Measurements from ENCODE around the gene F3.

The F3 gene

DNA sequence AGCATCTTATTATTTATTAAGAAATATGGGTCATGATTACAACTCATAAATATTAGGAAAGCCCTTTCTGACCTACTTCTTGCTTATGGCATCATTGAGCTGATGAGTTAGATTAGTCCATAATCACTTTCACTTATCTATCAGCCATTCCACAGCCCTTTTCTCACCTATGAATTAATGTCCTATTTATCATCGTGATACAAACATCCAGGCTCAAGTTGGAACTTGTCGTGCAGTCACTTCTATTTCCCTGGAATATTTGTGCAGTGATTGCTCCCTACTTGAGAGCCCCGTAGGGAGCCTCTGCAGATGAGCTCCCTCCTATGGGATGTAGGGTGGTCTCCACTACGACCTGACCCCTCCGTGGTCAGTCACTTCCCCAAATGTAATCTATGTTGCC, 8.1 kb upstream of the F3 start:
- DNase-seq (ENCODE audit: low read depth in 1 of 2, low spot score in 1 of 2), result no peak
- Histone ChIP-seq H3K4me3 (replicated peaks; ENCODE audit: insufficient read depth, low read length) (no peak overlapping the region), H3K27ac (replicated peaks) (no peak overlapping the region), H3K27me3 (ENCODE audit: insufficient read depth, poor library complexity, severe bottlenecking) (no peaks in the 10 kb centered on the region)
- TF ChIP-seq POLR2AphosphoS5 (IDR thresholded peaks at IDR 0.05; ENCODE audit: low read depth), result no peak
- TF ChIP-seq, protein P1, sequence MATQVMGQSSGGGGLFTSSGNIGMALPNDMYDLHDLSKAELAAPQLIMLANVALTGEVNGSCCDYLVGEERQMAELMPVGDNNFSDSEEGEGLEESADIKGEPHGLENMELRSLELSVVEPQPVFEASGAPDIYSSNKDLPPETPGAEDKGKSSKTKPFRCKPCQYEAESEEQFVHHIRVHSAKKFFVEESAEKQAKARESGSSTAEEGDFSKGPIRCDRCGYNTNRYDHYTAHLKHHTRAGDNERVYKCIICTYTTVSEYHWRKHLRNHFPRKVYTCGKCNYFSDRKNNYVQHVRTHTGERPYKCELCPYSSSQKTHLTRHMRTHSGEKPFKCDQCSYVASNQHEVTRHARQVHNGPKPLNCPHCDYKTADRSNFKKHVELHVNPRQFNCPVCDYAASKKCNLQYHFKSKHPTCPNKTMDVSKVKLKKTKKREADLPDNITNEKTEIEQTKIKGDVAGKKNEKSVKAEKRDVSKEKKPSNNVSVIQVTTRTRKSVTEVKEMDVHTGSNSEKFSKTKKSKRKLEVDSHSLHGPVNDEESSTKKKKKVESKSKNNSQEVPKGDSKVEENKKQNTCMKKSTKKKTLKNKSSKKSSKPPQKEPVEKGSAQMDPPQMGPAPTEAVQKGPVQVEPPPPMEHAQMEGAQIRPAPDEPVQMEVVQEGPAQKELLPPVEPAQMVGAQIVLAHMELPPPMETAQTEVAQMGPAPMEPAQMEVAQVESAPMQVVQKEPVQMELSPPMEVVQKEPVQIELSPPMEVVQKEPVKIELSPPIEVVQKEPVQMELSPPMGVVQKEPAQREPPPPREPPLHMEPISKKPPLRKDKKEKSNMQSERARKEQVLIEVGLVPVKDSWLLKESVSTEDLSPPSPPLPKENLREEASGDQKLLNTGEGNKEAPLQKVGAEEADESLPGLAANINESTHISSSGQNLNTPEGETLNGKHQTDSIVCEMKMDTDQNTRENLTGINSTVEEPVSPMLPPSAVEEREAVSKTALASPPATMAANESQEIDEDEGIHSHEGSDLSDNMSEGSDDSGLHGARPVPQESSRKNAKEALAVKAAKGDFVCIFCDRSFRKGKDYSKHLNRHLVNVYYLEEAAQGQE (IDR thresholded peaks at IDR 0.05; ENCODE audit: insufficient replicate concordance, low read depth), result no peak

DNA sequence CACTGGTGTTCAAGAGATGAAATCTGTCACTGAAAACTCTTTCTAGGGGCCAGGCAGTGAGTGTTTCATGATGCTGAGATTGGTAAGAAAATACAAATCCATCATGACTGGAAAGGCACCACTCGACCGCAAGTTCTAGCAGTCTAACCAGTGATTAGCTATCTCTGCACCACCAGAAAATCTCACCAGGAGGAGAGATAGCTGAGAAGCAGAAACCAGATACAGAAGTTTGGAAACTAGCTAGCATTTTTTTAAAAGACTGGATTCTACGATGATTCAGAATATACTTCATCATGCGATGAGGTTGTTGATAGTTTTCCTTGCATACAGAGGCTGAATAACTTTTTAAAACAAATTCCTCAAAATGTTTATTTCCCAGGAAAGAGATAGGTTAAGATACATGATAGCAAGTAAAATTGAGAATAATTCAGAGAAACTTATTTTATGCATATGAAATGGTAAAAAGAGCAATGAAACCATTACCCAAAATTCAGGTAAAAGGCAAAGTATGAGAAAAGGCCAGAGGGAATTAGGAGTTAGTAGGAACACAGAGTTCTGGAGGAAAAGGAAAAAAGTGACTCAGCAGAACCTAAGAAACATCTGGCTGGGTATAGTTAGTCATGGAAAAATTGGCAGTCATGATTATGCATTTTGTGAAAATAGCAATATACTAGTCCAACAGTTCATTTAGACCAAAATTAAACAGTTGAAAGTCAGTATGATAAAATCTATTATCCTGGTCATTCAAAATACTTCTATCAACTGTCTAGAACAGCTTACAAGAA, 3.3 kb upstream of the F3 start:
- H3K27me3 ChIP-seq (ENCODE audit: insufficient read depth, poor library complexity, severe bottlenecking), result no peaks in the 10 kb centered on the region
- no peak overlapping the region for H3K4me3 ChIP-seq (replicated peaks; ENCODE audit: insufficient read depth, low read length)
- DNase-seq (ENCODE audit: low read depth in 1 of 2, low spot score in 1 of 2), result no peak
- H3K27ac ChIP-seq (replicated peaks), result no peak overlapping the region
- TF ChIP-seq, protein P2, sequence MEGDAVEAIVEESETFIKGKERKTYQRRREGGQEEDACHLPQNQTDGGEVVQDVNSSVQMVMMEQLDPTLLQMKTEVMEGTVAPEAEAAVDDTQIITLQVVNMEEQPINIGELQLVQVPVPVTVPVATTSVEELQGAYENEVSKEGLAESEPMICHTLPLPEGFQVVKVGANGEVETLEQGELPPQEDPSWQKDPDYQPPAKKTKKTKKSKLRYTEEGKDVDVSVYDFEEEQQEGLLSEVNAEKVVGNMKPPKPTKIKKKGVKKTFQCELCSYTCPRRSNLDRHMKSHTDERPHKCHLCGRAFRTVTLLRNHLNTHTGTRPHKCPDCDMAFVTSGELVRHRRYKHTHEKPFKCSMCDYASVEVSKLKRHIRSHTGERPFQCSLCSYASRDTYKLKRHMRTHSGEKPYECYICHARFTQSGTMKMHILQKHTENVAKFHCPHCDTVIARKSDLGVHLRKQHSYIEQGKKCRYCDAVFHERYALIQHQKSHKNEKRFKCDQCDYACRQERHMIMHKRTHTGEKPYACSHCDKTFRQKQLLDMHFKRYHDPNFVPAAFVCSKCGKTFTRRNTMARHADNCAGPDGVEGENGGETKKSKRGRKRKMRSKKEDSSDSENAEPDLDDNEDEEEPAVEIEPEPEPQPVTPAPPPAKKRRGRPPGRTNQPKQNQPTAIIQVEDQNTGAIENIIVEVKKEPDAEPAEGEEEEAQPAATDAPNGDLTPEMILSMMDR (IDR thresholded peaks at IDR 0.05; ENCODE audit: insufficient read depth, low read length), result no peak
- TF ChIP-seq SPI1 (IDR thresholded peaks at IDR 0.05; ENCODE audit: borderline replicate concordance, low read depth), result no peak
- TF ChIP-seq, protein P1 (IDR thresholded peaks at IDR 0.05; ENCODE audit: insufficient replicate concordance, low read depth), result no peak
- TF ChIP-seq GABPA (IDR thresholded peaks at IDR 0.05; ENCODE audit: low read depth), result no peak
- TF ChIP-seq POLR2AphosphoS5 (IDR thresholded peaks at IDR 0.05; ENCODE audit: low read depth), result no peak

DNA sequence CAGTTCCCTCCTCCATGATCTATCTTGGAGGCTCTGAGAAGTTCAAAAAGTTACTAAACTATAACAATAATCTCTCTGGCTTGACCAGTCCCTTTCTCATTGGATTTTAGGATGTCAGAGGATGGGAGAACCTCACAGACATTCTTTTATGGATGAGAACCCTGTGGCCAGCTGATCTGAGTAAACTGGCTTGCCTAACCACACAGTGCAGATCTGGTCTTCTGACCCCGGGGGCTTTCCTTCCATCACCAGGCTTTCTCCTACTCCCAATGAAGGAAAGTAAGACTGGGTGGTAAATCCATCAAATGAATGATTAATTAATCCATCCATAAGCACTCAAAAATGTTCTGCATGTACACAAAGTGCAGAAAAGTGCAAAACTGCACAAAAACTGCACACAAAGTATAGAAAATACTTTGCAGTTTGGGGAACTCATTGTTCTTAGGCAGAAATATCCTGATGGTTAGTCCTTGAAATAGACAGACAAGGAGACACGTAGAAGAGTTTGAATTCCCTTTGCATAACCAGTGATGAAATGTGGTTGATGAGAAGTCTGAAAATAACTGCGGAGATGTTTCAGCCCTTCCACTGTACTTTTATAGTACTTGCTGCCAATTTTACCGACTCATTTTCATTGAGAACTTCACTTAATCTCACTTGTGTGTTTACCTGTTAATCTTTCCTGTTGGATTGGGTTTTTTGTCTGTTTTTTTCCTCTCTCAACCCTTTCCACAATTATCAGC, 2.5 kb upstream of the F3 start:
- no peak for DNase-seq (ENCODE audit: low read depth in 1 of 2, low spot score in 1 of 2)
- Histone ChIP-seq H3K27me3 (ENCODE audit: insufficient read depth, poor library complexity, severe bottlenecking) (no peaks in the 10 kb centered on the region), H3K4me3 (replicated peaks; ENCODE audit: insufficient read depth, low read length) (no peak overlapping the region), H3K27ac (replicated peaks) (no peak overlapping the region)
- TF ChIP-seq, protein P1 (IDR thresholded peaks at IDR 0.05; ENCODE audit: insufficient replicate concordance, low read depth), result no peak
- no peak for TF ChIP-seq GABPA (IDR thresholded peaks at IDR 0.05; ENCODE audit: low read depth)
- no peak for TF ChIP-seq SPI1 (IDR thresholded peaks at IDR 0.05; ENCODE audit: borderline replicate concordance, low read depth)
- TF ChIP-seq, protein P2 (IDR thresholded peaks at IDR 0.05; ENCODE audit: insufficient read depth, low read length), result no peak
- TF ChIP-seq POLR2AphosphoS5 (IDR thresholded peaks at IDR 0.05; ENCODE audit: low read depth), result no peak

Measured in HL-60 (cell line).